ENCODE measurements around the gene SON. TPM values are rescaled to one million over a fixed set of nuclear protein-coding genes. Genes with fewer than 3 reads are reported as not detected.

SON gene
- total RNA-seq, 1 experiment from 2014 or later: 328 TPM

DNA sequence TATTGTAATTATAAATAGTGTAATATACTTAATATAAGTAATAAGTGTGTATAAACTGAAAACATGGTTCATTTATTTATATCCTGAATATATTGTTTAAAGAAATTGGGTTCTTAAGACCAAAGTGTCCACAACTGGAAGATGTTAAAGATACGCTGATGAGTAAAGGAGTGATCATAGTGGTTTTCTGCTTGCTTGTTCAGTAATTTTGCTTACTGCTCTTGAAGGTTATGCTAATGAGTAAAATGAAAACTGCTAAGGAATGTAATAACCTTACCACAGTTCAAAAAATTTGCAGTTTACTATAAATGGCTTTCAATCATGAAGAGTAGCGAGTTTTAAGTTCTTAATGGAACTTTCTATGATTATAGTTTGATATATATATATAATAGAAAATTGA, 23.7 kb downstream of the SON start:
- H3K27ac ChIP-seq (ENCODE audit: low read depth, low read length, poor library complexity, severe bottlenecking): no peak overlapping the region
- no peaks in the 10 kb centered on the region for H3K4me1 ChIP-seq (ENCODE audit: insufficient read depth, low read length, poor library complexity, severe bottlenecking)
- H3K27me3 ChIP-seq (replicated peaks; ENCODE audit: insufficient read depth, low read depth, low read length, poor library complexity): no peaks in the 10 kb centered on the region
- DNase-seq (ENCODE audit: low spot score): no peak
- intact Hi-C loops (cut with micrococcal nuclease; ENCODE audit: unreplicated experiment): no loop called here
- H3K36me3 ChIP-seq (ENCODE audit: insufficient read depth, low read length, poor library complexity, severe bottlenecking): peaks cover 82% of the 10 kb centered on the region
- TF ChIP-seq EZH2 (IDR thresholded peaks at IDR 0.05; ENCODE audit: borderline replicate concordance, low read depth, low read length, poor library complexity, severe bottlenecking): no peak
- TF ChIP-seq CTCF (conservative IDR thresholded peaks at IDR 0.05; ENCODE audit: low read depth, low read length): no peak
- POLR2A ChIA-PET (ENCODE audit: low non-redundant PET): no interaction called here
- CTCF ChIA-PET: no interaction called here
- BruUV-seq (replicated peaks): no TSS peak
- no peak overlapping the region for H3K4me3 ChIP-seq (ENCODE audit: low read depth, low read length, poor library complexity, severe bottlenecking)
- no peaks in the 10 kb centered on the region for H3K9me3 ChIP-seq (ENCODE audit: low read depth, low read length, poor library complexity, severe bottlenecking)

DNA sequence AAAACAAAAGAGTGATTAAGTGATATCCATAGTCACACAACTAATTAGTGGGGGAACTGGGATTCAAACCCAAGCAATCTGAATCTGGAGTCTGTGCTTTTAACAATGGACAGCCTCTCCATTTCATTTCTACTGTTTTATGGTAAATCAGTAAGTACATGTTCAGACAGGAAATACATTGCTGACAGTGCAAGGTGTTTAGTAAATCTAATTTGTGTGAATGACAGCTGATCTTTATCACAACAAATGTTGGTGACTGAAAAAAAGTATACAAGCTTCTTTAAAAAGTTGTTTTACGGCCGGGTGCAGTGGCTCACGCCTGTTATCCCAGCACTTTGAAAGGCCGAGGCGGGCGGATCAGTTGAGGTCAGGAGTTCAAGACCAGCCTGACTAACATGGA, 25.1 kb downstream of the SON start:
- intact Hi-C loops (cut with micrococcal nuclease; ENCODE audit: unreplicated experiment): no loop called here
- H3K4me3 ChIP-seq (ENCODE audit: low read depth, low read length, poor library complexity, severe bottlenecking): no peak overlapping the region
- no peak for DNase-seq (ENCODE audit: low spot score)
- ChIA-PET CTCF (no interaction called here), POLR2A (ENCODE audit: low non-redundant PET) (no interaction called here)
- BruUV-seq (replicated peaks): no TSS peak
- peaks cover 84% of the 10 kb centered on the region for H3K36me3 ChIP-seq (ENCODE audit: insufficient read depth, low read length, poor library complexity, severe bottlenecking)
- H3K27me3 ChIP-seq (replicated peaks; ENCODE audit: insufficient read depth, low read depth, low read length, poor library complexity): no peaks in the 10 kb centered on the region
- no peaks in the 10 kb centered on the region for H3K4me1 ChIP-seq (ENCODE audit: insufficient read depth, low read length, poor library complexity, severe bottlenecking)
- no peaks in the 10 kb centered on the region for H3K9me3 ChIP-seq (ENCODE audit: low read depth, low read length, poor library complexity, severe bottlenecking)
- no peak for TF ChIP-seq EZH2 (IDR thresholded peaks at IDR 0.05; ENCODE audit: borderline replicate concordance, low read depth, low read length, poor library complexity, severe bottlenecking)
- no peak overlapping the region for H3K27ac ChIP-seq (ENCODE audit: low read depth, low read length, poor library complexity, severe bottlenecking)

DNA sequence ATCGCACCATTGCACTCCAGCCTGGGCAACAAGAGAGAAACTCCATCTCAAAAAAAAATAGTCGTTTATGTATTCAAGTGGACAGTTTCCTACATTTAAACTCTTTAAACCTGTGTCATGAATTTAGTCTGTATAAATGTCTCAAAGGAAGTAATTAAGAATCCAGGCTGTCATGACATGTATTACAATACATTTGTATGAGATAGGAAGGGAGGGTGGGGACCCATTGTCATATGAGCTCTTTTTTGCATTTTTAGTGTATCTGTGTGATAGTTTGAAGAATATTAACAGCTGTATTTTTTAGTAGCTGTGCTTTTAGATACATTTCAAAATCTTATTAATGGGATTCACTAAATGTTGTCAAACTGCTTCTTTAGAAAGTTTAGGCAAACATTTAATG, 25.6 kb downstream of the SON start:
- Histone ChIP-seq H3K4me1 (ENCODE audit: insufficient read depth, low read length, poor library complexity, severe bottlenecking) (no peaks in the 10 kb centered on the region), H3K36me3 (ENCODE audit: insufficient read depth, low read length, poor library complexity, severe bottlenecking) (peaks cover 84% of the 10 kb centered on the region), H3K27me3 (replicated peaks; ENCODE audit: insufficient read depth, low read depth, low read length, poor library complexity) (no peaks in the 10 kb centered on the region), H3K9me3 (ENCODE audit: low read depth, low read length, poor library complexity, severe bottlenecking) (no peaks in the 10 kb centered on the region), H3K27ac (ENCODE audit: low read depth, low read length, poor library complexity, severe bottlenecking) (no peak overlapping the region), H3K4me3 (ENCODE audit: low read depth, low read length, poor library complexity, severe bottlenecking) (no peak overlapping the region)
- TF ChIP-seq CTCF (conservative IDR thresholded peaks at IDR 0.05; ENCODE audit: low read depth, low read length) (no peak), EZH2 (IDR thresholded peaks at IDR 0.05; ENCODE audit: borderline replicate concordance, low read depth, low read length, poor library complexity, severe bottlenecking) (no peak)
- DNase-seq (ENCODE audit: low spot score): no peak
- ChIA-PET POLR2A (ENCODE audit: low non-redundant PET) (no interaction called here), CTCF (no interaction called here)
- intact Hi-C loops (cut with micrococcal nuclease; ENCODE audit: unreplicated experiment): no loop called here
- BruUV-seq (replicated peaks): no TSS peak

DNA sequence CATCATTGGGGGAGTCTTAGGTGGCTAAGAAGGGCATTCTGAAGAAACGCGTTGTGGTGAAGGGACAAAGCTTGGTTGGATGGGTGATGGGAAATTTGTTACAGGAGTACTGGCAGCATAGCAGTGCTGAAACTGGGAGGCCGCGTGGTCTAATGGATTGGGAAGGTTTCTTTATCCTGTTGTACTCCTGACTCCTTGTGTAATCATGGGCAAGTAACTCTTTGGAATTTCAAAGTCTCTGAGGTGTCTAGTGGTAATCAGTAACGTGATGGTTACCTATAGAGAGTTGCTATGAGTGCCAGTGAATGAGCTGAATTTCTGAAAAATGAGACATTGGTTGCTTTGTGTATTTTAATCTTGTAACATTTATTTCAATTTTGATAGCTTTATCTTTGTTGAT, 27.2 kb downstream of the SON start:
- Histone ChIP-seq H3K4me3 (ENCODE audit: low read depth, low read length, poor library complexity, severe bottlenecking) (no peak overlapping the region), H3K36me3 (ENCODE audit: insufficient read depth, low read length, poor library complexity, severe bottlenecking) (peaks cover 91% of the 10 kb centered on the region), H3K9me3 (ENCODE audit: low read depth, low read length, poor library complexity, severe bottlenecking) (no peaks in the 10 kb centered on the region), H3K27ac (ENCODE audit: low read depth, low read length, poor library complexity, severe bottlenecking) (no peak overlapping the region), H3K4me1 (ENCODE audit: insufficient read depth, low read length, poor library complexity, severe bottlenecking) (no peaks in the 10 kb centered on the region), H3K27me3 (replicated peaks; ENCODE audit: insufficient read depth, low read depth, low read length, poor library complexity) (no peaks in the 10 kb centered on the region)
- intact Hi-C loops (cut with micrococcal nuclease; ENCODE audit: unreplicated experiment): no loop called here
- no peak for DNase-seq (ENCODE audit: low spot score)
- CTCF ChIA-PET: no interaction called here
- no peak for TF ChIP-seq EZH2 (IDR thresholded peaks at IDR 0.05; ENCODE audit: borderline replicate concordance, low read depth, low read length, poor library complexity, severe bottlenecking)
- BruUV-seq (replicated peaks): no TSS peak
- POLR2A ChIA-PET (ENCODE audit: low non-redundant PET): no interaction called here
